ENCODE data around the gene TSPAN18.

Gene TSPAN18

DNA sequence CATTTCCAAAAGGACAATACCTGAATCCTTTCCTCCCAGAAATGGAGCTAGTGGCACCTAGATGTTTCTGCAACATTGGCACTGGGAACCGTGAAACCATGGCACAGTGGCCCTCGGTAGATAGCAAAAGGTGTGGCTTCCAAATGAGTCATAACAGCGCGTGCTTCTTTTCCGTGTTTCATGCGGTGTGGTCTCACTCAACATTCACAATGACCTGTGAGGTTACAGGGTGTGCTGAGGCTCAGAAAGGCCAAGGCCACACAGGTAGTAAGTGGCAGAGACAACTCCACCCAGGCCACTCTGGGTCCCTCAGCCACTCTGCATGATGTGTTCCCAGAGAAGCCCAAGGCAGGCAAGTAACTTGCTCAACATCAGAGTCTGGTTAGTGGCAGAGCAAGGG is 156.5 kb downstream of the TSPAN18 start:
- no peak overlapping the region for H3K4me3 ChIP-seq (ENCODE audit: low read depth, low read length)
- DNase-seq (ENCODE audit: low read depth) = no peak
- TF ChIP-seq CTCF (IDR thresholded peaks at IDR 0.05; ENCODE audit: low read depth, low read length, missing control alignments) = no peak
- in situ Hi-C loops (cut with HindIII; ENCODE audit: low sequenced_read_pairs) = no loop called here

DNA sequence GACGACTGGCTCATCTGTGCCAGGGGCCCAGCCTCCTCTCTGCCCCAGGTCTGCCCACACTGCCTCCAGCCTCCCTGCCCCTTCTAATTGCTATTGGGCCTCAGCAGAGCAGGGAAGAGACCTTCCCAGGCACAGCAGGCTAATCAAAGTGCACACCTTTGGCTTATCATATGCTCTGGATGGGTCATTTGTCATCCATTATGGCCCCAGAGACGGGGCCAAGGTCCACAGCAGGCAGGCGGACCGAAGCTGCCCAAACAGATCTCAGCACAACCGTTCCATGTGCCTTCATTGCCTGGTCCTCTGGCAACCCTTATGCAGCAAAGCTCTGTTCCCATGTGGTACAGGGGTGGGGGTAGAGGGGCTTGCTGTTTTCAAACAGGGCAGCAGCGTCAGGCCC is 157.3 kb downstream of the TSPAN18 start:
- no peak overlapping the region for H3K4me3 ChIP-seq (ENCODE audit: low read depth, low read length)
- in situ Hi-C loops (cut with HindIII; ENCODE audit: low sequenced_read_pairs) = no loop called here
- DNase-seq (ENCODE audit: low read depth) = no peak
- TF ChIP-seq CTCF (IDR thresholded peaks at IDR 0.05; ENCODE audit: low read depth, low read length, missing control alignments) = no peak

DNA sequence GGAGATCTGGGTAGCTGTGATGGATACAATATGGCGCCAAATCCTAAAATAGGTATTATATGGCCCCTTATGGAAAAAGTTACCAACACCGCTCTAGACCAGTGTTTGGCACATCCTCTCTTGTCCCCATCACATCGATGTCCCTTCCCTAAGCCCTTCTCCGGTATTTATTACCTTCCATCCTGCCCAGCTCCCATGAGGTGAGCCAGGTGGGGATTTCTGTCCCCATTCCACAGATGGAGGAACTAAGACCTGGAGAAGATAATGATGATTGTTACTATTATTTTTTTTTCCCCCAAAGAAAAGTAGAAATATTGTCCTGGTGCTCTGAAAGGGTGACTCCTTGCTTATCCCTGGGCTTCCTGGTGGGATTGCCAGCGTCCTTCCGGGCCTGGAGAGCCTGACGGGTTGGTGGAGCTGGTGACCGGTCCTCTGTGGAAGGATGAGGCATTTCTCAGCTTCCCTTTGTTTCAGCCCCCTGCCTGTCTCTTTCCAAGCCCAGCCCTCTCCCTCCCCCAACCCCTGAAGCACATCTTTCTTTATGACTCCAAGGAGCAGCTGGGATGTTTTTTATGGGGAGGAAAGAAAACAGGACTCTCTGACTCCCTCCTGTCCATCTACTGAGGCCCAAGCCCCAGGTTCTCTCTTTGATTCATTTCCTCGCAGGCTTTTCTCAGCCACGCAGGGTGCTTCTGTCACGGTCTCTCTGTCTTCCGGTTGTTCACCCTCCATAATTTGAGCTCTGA is 158.5 kb downstream of the TSPAN18 start:
- TF ChIP-seq CTCF (IDR thresholded peaks at IDR 0.05; ENCODE audit: low read depth, low read length, missing control alignments) = no peak
- DNase-seq (ENCODE audit: low read depth) = no peak
- in situ Hi-C loops (cut with HindIII; ENCODE audit: low sequenced_read_pairs) = no loop called here

DNA sequence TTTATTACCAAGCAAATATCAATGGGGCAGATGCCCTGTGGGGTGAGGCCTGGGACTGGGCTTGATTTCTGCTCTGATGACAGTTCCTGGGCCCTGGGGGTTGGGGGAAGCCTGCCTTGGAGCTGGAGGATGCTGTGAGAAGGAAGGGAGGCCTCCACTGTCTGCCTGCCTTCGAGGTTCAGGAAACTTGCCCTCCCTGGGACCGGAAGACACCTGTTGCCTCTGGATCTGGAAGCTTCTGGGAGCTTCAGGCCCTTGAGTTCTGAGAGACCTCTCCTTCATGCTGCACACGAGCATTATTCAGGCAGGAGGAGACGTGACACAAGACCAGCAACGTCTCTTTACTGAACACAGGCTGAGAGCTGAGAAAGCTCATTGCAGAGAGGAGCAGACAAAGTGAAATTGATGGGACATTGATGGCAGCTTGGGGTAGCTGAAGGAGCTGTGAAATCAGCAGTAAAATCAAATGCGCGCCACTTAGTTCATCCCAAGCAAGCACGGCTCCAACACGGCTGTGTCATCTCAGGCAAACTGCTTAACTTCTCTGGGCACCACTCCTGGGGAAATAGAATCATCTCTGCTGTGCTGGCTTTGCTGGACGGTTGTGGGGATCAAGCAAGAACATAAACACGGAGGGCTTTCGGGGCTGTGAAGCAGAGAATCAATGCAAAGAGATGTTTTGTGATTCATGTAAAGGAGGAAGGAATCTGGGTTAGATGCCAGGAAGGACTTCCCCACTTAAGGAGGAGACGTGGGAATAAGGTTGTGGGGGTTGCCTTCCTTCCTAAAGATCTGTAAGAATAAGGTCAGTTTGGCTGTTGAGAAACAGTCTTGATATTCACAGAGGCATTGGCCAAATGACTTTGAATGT is 159.4 kb downstream of the TSPAN18 start:
- H3K4me3 ChIP-seq (ENCODE audit: low read depth, low read length) = no peak overlapping the region
- DNase-seq (ENCODE audit: low read depth) = no peak
- in situ Hi-C loops (cut with HindIII; ENCODE audit: low sequenced_read_pairs) = no loop called here
- no peak for TF ChIP-seq CTCF (IDR thresholded peaks at IDR 0.05; ENCODE audit: low read depth, low read length, missing control alignments)

More for the DNA sequence above, 158.5 kb downstream of the TSPAN18 start:
- no peak overlapping the region for H3K4me3 ChIP-seq (ENCODE audit: low read depth, low read length)

GRCh38 chr11:44886790-44887140 is 160.0 kb downstream of the TSPAN18 start:
- in situ Hi-C loops (cut with HindIII; ENCODE audit: low sequenced_read_pairs) = no loop called here
- peak; percentile 34 for DNase-seq (ENCODE audit: low read depth)
- no peak overlapping the region for H3K4me3 ChIP-seq (ENCODE audit: low read depth, low read length)
- TF ChIP-seq CTCF (IDR thresholded peaks at IDR 0.05; ENCODE audit: low read depth, low read length, missing control alignments) = no peak

- TF ChIP-seq CTCF (IDR thresholded peaks at IDR 0.05; ENCODE audit: low read depth, low read length, missing control alignments) = no peak
- in situ Hi-C loops (cut with HindIII; ENCODE audit: low sequenced_read_pairs) = no loop called here
- no peak for DNase-seq (ENCODE audit: low read depth)
- H3K4me3 ChIP-seq (ENCODE audit: low read depth, low read length) = no peak overlapping the region
These were observed 160.9 kb downstream of the TSPAN18 start for GRCh38 chr11:44887636-44888035.
